NB4 (cell line): ENCODE results near the gene CHRNG.

Experiments
- DNase-seq: peaks from one replicate; pipeline ENCODE4 v3.0.0; 2010; ENCODE audit warnings: low read depth
- H3K4me3 ChIP-seq: one replicate; pipeline ENCODE4 v1.5.1; 2011; ENCODE audit warnings: mild to moderate bottlenecking, low read depth, low read length, moderate library complexity
- MYC ChIP-seq: IDR thresholded peaks from 2 replicates; pipeline ENCODE4 v1.6.1; 2011; ENCODE audit warnings: low read depth, low read length
- POLR2A ChIP-seq: IDR thresholded peaks from 2 replicates; pipeline ENCODE4 v1.6.1; 2011; ENCODE audit warnings: mild to moderate bottlenecking; ENCODE audit not compliant: insufficient read length; ENCODE audit errors: extremely low read depth
- TF ChIP-seq, protein P1 (sequence below): IDR thresholded peaks from 2 replicates; pipeline ENCODE4 v1.6.1; 2011; ENCODE audit warnings: low read depth, low read length
- TF ChIP-seq, protein P2 (sequence below): IDR thresholded peaks from one replicate; pipeline ENCODE4 v1.5.1; 2012; ENCODE audit warnings: low read depth, low read length

The CHRNG gene

DNA sequence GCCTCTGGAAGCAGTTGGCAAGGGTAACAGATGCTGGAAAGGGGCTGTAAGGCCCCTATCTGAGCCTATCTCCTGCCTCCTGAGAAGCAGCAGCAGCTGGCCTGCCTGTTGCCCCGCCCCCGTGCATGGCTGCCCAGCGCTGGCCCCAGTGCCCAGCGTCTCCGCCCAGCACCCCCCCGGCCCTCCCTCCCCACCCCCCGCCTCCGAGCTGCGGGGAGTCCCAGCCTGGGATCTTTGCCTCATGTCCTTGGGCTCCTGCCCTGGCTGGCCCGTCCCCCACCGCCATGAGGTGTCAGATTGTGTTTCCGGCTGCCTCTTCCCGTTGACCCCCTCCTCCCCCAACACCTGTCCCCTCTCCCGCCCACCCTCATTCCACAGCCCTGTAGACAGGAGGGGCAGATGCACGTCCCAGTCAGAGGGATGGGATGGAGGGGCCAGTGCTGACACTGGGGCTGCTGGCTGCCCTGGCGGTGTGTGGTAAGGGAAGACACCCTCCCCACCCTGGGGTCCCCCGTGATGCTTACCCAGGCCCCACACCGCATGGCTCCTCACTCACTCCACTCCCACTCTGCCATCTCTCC is 13.6 kb upstream of the CHRNG start, which contains the start of gene CHRND:
TSS of gene CHRND (plus strand) at position 370 of the 581 bp plus-strand sequence. CDS start at position 426, 56 bp downstream.
- H3K4me3 ChIP-seq = no peak within 1 kb of the TSS
- TF ChIP-seq POLR2A (no peak), MYC (no peak)
- TF ChIP-seq, protein P1, sequence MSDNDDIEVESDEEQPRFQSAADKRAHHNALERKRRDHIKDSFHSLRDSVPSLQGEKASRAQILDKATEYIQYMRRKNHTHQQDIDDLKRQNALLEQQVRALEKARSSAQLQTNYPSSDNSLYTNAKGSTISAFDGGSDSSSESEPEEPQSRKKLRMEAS = no peak
- TF ChIP-seq, protein P2, sequence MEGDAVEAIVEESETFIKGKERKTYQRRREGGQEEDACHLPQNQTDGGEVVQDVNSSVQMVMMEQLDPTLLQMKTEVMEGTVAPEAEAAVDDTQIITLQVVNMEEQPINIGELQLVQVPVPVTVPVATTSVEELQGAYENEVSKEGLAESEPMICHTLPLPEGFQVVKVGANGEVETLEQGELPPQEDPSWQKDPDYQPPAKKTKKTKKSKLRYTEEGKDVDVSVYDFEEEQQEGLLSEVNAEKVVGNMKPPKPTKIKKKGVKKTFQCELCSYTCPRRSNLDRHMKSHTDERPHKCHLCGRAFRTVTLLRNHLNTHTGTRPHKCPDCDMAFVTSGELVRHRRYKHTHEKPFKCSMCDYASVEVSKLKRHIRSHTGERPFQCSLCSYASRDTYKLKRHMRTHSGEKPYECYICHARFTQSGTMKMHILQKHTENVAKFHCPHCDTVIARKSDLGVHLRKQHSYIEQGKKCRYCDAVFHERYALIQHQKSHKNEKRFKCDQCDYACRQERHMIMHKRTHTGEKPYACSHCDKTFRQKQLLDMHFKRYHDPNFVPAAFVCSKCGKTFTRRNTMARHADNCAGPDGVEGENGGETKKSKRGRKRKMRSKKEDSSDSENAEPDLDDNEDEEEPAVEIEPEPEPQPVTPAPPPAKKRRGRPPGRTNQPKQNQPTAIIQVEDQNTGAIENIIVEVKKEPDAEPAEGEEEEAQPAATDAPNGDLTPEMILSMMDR = no peak
- DNase-seq = no peak

DNA sequence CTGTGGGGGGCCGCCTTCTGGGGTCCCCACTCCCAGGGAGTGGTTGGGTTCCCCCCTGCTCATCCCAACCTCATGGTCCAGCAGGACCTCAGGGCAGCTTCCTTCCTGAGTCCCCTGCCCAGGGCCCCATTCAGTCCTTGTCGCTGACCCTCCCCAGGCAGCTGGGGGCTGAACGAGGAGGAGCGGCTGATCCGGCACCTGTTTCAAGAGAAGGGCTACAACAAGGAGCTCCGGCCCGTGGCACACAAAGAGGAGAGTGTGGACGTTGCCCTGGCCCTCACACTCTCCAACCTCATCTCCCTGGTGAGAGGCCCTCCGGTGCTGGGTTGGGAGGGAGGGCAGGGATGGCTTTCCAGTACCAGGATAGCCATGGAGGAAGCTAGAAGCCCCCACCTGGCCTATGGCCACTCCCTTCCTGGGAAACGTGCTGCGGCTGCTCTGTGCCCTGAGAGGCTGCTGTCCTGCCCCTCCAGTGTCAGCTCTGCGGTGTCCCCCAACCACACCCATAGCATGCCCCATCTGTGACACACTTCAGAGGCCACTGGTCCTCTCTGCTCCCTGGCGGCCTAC is 13.0 kb upstream of the CHRNG start:
- TF ChIP-seq, protein P1 = no peak
- TF ChIP-seq MYC (no peak), POLR2A (no peak)
- TF ChIP-seq, protein P2 = no peak
- H3K4me3 ChIP-seq = no peak overlapping the region
- no peak for DNase-seq

DNA sequence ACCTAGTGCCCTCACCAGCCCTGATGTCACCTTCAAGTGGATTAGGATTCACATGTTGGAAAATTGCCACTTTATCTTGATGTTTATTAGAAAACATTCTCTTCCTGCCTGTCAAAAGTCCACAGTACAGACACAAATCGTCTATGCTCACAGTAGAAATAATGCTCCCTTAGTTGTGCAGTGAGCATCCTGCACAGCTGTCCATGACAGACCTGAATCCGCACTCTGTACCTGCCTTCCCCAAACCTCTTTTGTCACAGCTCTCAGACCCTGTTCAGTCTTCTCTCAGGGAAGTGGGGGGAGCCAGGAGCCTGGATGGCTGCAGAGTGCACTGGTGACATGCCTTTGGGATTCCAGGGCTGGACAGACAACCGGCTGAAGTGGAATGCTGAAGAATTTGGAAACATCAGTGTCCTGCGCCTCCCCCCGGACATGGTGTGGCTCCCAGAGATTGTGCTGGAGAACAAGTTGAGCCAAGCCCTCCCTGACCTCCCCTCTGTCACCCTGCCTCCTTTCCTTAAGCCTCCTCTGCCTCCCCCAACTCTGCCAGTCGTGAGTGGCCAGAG is 11.5 kb upstream of the CHRNG start:
- no peak overlapping the region for H3K4me3 ChIP-seq
- no peak for TF ChIP-seq MYC
- TF ChIP-seq, protein P1 = no peak
- TF ChIP-seq, protein P2 = no peak
- no peak for TF ChIP-seq POLR2A
- DNase-seq = no peak

DNA sequence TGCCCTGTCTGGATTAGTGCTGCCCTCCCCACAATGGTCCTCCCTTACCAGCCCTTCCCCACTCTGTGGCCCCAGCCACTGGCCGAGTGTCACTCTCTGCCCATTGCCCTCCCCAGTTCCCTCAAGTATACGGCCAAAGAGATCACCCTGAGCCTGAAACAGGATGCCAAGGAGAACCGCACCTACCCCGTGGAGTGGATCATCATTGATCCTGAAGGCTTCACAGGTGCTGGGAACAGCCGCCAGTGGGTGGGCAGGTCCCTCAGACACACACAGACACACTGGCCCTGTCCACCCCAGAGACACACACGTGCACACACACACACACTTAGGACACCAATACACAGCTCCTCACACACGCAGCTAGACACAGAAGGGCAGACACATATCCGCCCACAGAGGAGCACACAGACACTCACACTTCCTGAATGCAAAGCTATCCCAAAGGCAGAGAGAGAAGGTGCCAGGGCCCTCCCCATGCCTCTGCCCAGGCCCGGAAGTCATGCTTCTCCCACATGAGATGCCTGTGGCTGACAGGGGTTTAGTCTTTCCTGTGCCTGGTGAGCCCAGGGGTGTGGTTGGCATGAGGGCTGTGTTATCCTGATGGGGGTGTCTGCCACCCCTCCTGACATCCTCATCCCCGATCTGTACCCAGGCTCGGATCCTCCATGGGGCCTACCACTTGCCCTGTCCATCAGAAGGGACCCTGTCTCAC is 10.6 kb upstream of the CHRNG start:
- TF ChIP-seq POLR2A (no peak), MYC (no peak)
- TF ChIP-seq, protein P1 = no peak
- TF ChIP-seq, protein P2 = no peak
- no peak for DNase-seq
- no peak overlapping the region for H3K4me3 ChIP-seq

DNA sequence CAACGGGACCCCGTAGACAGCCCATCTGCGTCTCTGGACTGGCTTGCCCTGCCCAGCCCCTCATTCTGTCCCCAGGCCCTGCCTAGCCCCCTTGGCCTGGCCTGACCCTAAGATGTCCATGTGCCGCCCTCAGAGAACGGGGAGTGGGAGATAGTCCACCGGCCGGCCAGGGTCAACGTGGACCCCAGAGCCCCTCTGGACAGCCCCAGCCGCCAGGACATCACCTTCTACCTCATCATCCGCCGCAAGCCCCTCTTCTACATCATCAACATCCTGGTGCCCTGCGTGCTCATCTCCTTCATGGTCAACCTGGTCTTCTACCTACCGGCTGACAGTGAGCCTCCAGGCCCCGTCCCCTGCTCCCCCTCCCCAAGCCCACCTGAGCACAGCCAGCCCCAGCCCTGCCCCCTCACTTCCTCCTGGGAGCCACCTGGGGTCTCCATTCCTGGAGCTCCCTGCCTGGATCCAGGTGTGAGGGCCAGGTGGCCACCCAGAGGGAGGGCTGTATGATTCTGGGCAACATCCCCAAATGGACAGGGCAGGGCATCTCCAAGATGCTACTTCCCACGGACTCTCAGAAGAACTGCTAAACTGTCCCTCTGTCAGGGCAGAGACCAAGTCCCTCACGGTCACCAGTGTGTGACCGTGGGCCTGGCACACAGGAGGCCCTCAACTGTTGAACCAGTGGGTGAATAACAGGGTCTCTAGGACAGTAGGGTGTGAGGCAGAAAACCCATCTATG is 9.5 kb upstream of the CHRNG start:
- H3K4me3 ChIP-seq = no peak overlapping the region
- DNase-seq = no peak
- TF ChIP-seq, protein P2 = no peak
- TF ChIP-seq MYC = no peak
- TF ChIP-seq, protein P1 = no peak
